HG03575 (cell line): ENCODE data around the gene TMEM255B.

Source experiments
- ATAC-seq: cut with Tn5 transposase; IDR thresholded peaks from one replicate; pipeline ENCODE4 v1.9.1; 2021; ENCODE audit not compliant: unreplicated experiment, insufficient number of reproducible peaks, low FRiP score; ENCODE audit errors: extremely low read depth

TMEM255B gene

GRCh38 chr13:113809934-113810333 lies 50.9 kb downstream of the TMEM255B start:
- ATAC-seq = no peak

GRCh38 chr13:113810640-113811039 lies 51.6 kb downstream of the TMEM255B start:
- no peak for ATAC-seq

- ATAC-seq = no peak
Observed at GRCh38 chr13:113811081-113811928, 52.3 kb downstream of the TMEM255B start.

- no peak for ATAC-seq
Observed at GRCh38 chr13:113812178-113813040, 53.4 kb downstream of the TMEM255B start.

- ATAC-seq = no peak
Observed at GRCh38 chr13:113813070-113813748, 54.2 kb downstream of the TMEM255B start.

GRCh38 chr13:113813749-113814434 lies 54.9 kb downstream of the TMEM255B start:
- no peak for ATAC-seq

GRCh38 chr13:113814435-113814821 lies 55.4 kb downstream of the TMEM255B start:
- no peak for ATAC-seq

- no peak for ATAC-seq
Observed at GRCh38 chr13:113815151-113816058, 56.4 kb downstream of the TMEM255B start.

GRCh38 chr13:113816254-113816929 lies 57.4 kb downstream of the TMEM255B start:
- no peak for ATAC-seq

GRCh38 chr13:113816946-113817859 lies 58.2 kb downstream of the TMEM255B start:
- no peak for ATAC-seq

GRCh38 chr13:113817860-113818691 lies 59.0 kb downstream of the TMEM255B start:
- no peak for ATAC-seq

GRCh38 chr13:113818700-113819295 lies 59.8 kb downstream of the TMEM255B start:
- ATAC-seq = no peak

GRCh38 chr13:113819341-113819730 lies 60.3 kb downstream of the TMEM255B start:
- ATAC-seq = no peak

- ATAC-seq = no peak
Observed at GRCh38 chr13:113819731-113820715, 61.0 kb downstream of the TMEM255B start.
